Measurements from ENCODE around the gene NCBP2L.

DNA sequence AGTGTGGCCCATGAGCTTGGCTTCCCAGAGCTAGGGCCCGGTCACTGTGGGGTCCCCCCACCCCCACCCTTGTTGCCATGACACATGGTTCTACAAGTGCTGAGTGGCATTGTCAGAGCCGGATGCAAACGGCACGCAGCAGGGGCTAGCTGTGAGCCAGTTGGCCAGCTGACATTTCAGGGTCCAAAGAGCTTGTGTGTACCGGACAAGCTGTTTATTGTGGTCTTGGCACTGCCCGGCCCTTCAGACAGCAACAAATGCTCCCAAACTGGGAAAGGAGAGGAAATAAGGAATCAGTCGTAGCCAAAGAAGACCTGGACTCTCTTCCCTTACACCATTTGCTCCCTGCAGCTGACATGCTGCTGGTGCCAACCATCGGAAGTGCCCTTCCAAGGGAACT, 38.8 kb upstream of the NCBP2L start:
- TF ChIP-seq, protein P1, sequence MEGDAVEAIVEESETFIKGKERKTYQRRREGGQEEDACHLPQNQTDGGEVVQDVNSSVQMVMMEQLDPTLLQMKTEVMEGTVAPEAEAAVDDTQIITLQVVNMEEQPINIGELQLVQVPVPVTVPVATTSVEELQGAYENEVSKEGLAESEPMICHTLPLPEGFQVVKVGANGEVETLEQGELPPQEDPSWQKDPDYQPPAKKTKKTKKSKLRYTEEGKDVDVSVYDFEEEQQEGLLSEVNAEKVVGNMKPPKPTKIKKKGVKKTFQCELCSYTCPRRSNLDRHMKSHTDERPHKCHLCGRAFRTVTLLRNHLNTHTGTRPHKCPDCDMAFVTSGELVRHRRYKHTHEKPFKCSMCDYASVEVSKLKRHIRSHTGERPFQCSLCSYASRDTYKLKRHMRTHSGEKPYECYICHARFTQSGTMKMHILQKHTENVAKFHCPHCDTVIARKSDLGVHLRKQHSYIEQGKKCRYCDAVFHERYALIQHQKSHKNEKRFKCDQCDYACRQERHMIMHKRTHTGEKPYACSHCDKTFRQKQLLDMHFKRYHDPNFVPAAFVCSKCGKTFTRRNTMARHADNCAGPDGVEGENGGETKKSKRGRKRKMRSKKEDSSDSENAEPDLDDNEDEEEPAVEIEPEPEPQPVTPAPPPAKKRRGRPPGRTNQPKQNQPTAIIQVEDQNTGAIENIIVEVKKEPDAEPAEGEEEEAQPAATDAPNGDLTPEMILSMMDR (optimal IDR thresholded peaks at IDR 0.05 in 1 of 3, IDR thresholded peaks at IDR 0.05 in 1 of 3, conservative IDR thresholded peaks at IDR 0.05 in 1 of 3; ENCODE audit: extremely low read depth in 1 of 3, insufficient read depth in 2 of 3, low read length in 3 of 3) = no peak
- no peak for TF ChIP-seq EZH2 (IDR thresholded peaks at IDR 0.05; ENCODE audit: low read length)

Data from keratinocyte (primary cell).